NCI-H187 (cell line): Measurements from ENCODE around the gene LDB1.

Experiments used
- DNase-seq, 2 experiments: peaks; one replicate each; lab custom pipeline; 2025; lab: John Stamatoyannopoulos, UW

LDB1 gene

DNA sequence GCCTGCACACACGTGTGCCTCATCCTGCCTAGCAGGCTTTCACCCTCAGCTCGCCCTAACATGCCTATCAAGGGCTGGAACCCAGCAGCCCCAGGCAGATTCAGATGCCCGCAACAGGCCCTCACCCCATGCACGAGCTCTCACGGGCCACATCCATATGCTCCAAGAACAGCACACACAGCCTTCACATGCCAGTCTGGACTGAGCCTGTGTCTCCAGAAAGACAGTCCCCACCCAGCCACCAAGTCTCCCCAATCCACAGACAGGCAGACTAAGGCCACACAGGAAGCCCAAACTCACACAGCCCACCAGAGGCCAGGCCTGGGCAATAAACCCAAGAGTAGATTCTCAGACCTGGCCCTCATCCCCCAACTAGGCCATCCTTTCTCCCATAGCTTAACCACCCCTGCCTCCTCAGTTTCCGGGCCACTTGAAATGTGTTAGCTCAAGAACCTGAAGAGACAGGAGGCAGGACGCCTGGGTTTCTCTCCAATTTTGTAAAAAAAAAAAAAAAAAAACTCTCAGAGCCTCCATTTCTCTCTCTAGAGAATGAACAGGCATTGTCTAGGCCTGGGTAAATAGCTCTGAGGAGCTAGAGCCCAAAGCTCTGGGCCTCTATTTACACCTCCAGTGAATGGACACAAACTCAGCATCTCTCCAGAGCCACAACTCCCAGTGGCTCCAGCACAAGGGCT lies 6.8 kb downstream of the LDB1 start:
- DNase-seq, result no peak

DNA sequence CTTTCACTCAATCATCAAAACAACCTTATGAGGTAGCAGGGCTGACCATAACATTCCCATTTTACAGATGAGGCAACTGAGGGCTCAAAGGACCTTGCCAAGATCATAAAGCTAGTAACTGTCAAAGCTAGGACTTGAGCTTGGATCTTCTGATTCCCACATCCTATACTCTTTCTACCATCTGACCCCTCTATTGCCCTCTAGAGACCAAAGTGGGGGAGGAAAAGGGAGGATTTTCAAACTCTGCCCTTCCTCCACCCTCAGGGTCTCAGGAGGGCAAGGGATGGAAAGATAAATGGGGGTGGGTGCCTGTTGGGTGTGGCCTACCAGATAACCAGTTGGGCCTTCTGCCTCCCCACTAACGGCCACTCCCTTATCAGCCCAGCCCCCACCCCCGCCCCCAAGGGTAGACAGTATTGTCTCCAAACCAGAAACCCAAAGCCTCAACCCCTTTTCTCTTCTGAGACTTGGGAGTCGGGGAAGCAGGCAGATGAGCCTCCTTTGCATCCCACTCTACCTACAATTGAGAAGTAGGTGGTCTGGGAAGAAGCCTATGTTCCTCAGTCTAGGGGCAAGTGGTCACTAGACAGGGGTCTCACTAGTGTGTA lies 7.9 kb downstream of the LDB1 start:
- DNase-seq, result no peak

DNA sequence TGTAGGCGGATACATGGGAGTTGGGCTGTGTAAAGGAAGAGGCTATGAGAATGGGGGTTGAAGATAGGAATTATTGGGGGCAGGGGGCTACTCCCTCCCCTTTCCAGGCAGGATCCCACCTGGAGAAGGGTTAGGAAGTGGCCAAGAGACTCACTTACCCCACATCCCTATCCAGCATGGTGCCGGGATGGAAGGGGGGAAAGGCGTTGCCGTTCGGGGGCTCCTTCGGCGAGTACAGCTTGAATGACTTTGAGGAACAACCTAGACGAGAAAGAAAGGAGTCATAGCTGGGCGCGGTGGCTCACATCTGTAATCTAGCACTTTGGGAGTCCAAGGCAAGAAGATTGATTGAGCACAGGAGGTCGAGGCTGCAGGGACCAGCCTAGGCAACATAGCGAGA lies 8.9 kb downstream of the LDB1 start:
- no peak for DNase-seq

DNA sequence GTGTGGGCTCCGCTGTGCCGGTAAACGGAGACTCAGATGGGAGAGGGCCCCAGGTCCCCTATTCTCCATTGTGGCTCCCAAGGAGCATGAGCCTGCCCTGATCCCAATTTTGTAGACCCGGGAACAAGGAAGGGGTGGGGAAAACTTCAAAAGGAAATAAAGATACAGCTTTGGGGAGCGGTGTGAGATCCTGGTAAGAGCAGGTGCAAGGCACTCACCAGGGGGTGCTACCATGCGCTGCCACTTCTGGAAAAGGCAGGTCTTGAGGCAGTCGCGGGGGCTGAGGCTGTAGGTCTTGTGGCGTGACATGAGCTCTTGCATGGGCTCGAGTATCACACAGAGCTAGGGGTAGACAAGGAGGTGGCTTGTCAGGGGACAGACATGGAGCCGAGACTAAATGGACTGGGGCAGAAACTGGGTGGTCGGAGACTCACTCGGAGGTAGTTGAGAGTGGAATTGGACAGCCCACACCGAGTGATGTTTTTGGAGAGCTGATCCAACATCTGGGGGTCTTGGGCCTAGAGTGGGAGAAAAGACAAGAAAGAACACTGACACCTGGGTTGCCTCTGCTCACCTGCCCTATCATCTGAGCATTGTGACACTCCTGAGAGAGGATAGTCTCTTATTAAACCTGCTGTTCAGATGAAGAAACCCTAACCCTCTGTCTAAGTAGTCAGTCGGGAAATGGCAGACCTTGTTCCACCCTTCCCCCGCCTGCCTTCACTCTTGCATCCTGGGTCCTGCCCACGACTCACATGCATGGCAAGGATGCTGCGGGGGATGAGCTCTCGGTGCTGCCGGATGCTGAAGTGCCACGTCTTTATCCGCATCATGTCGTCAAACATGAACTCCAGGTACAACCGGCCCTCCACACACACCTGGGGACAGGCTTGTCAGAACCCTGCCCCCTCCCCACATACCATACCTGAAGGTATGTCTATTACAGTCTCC lies 10.7 kb downstream of the LDB1 start:
- no peak for DNase-seq

DNA sequence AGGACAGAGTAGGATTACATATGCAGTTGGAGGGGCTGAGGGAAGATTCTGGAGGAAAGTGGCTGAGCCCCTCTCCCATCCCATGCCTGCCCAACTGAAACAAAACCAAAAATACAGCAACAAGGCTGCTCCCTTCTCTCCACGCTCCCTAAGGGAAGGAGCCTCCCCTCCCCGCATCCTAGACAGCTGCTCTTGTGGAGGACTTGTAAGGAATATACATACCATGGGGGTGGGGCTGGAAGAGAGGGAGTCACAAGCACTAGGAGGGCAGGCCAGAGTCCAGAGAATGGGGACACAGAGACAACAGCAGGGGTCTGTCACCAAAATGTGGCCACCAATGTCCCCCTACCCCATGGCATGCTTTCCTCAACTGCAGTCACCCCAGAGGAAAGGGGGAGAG lies 13.2 kb downstream of the LDB1 start:
- no peak for DNase-seq

DNA sequence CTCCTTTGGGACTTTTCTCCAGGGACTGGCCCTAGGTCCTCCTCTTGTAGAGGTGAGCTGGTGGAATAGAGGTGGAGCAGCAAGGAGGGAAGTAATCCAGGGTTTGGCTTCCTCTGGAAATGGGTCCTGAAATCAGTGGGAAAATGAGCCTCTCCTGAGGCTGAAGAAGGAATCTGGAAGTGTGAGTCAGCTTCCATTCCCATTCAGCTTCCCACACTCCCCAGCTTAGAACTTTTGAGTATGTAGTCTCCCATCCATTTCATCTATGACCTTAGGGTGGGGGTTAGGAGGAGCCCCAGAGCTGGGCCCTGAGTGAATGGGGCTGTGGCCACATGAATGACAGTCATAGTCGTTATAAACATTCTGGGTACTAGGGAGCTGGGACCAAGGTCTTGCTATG lies 17.7 kb downstream of the LDB1 start:
- DNase-seq, result no peak

DNA sequence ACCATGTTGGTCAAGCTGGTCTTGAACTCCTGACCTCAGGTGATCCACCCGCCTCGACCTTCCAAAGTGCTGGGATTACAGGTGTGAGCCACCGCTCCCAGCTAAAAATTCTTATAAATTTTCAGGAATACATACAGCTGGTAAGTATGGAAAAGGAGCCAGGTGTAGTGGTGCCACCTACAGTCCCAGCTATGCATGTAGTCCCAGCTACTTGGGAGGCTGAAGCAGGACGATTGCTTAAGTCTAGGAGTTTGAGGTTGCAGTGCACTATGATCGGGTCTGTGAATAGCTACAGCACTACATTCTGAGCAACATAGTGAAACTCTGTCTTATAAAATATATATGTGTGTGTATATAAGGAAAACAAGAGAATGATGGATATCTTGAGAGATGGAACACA lies 19.0 kb downstream of the LDB1 start:
- no peak for DNase-seq

DNA sequence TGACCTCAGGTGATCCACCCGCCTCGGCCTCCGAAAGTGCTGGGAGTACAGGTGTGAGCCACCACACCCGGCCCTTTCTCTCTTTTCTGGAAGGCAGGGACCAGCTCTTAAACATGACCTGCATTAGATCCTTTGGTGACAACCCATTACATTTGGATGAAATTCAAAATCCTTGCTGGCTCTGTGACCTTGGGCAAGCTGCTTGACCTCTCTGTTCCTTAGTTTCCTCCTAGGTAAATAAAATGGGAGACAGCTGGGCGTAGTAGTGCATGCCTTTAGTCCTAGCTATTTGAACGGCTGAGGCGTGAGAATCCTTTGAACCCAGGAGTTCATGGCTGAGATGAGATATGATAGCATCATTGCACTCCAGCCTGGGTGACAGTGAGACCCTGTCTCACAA lies 23.7 kb downstream of the LDB1 start:
- DNase-seq, result no peak

DNA sequence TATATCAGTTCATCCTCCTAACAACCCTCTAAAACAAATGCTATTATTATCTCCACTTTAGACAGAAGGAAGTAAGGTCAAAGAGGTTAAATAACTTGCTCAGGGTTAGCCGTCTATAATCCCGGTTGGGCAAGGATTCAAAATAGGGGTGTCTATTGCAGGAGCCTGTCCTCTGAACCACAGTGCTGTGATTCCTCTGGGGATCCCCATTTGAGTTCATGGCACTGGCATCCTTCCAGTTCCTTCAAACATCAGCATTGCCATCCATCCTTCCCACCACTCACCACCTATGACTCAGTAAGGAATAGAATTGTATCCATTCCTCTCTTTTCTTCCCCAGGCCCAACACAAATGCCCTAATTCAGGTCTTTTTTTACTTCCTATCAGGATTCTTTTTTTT lies 29.4 kb downstream of the LDB1 start:
- DNase-seq, result no peak

DNA sequence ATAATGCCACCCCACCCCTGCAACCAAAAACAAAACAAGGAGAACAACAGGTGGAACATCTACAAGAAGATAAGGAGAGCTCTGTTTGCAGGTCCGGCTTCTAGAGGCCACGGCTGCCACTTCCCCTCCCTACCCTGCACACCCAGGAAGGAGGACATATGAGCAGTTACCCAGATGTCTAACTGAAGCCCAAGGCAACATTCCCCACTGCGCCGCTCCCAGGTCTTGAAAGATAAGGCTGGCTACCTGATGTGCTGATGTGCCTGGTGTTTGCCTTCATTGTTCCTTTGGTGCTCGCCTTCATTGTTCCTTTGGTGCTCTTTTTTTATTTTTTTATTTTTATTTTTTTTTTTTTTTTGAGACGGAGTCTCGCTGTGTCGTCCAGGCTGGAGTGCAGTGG lies 34.0 kb downstream of the LDB1 start:
- DNase-seq, result no peak

DNA sequence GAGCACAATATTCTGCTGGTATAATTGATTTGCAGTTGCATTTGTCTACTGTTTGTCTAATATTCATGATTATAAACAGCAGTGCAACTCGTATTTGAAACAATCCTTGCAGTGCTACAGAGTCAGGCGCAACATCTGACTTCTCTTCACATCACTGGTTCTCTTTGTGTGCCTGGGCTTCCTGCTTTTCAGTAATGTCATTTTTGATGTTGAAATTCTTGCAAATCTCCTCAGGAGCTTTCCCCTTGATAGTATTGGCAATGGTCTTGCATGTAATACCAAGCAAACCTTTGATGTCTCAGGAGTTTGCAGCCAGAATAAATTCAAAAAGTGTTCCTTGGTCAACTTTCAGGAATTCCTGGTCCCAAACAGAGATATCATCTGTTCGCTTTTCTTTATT lies 34.8 kb downstream of the LDB1 start:
- no peak for DNase-seq

DNA sequence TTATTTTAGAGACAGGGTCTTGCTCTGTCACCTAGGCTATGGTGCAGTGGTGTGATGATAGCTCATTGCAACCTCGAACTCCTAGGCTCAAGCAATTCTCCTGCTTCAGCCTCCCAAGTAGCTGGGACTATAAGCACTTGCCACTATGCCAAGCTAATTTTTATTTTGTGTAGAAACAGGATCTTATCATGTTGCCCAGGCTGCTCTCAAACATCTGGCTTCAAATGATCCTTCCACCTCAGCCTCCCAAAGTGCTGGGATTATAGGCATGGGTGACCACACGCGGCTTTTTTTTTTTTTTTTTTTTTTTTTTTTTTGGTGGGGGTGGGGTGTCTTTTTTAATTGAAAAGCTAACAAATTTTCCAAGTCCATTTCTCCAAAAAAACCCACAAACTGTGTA lies 36.6 kb downstream of the LDB1 start:
- no peak for DNase-seq

DNA sequence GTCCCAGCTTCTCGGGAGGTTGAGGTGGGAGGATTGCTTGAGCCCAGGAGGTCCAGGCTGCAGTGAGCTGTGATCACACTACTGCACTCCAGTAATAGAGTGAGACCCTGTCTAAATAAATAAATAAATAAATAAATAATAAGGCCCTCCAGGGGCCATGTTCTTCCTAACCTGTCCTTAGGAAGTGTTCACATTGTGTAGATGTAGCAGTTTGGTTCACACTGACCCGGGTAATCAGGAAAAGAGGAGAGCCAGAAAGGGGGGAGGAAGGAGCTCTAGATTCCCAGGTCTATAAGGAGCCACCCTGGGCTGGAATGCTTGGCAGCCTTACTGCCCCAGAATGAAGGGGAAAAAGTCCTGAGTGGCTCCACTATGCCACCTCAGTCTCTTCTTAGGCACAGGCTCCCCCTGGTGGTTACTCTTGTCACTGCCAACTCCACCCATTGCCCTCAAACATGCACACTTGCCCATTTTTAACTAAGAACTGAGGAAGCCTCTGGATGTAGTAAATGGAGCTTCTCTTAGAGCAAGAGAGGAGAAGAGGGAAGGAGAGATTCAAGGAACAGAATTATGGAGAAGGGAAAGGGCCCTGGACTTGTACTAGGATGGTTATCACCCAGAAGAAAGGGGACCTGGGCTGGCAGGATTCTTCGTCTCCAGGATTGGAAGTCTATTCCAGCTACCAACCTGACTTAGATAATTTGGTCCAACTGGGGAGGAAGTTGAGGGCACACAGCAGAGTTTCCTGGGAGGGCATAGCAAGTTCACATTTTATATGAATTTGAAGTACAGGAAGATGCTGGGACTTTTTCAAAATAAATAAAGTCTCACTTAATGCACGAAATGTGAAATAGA lies 47.3 kb downstream of the LDB1 start:
- peak; percentile 19 to 31 for DNase-seq

DNA sequence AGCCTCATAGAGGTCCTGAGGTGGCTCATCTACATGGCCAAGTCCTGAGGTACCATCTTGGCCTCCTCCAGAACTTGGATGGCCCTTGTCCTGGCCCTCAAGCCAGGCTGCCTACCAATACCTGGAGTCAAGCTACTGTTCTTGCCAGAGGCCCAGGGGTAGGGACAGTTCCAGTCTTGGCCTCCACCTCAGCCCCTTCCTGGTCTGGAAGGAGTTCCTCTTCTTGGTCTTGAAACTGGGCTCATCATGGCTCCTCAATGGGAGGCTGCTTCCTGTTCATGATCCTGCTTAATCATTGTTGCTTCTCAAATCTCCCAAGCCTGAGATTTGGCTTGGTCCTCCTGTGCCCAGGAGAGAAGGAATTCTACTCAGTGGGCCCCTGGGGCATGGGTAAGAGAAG lies 51.1 kb downstream of the LDB1 start:
- DNase-seq, result no peak

DNA sequence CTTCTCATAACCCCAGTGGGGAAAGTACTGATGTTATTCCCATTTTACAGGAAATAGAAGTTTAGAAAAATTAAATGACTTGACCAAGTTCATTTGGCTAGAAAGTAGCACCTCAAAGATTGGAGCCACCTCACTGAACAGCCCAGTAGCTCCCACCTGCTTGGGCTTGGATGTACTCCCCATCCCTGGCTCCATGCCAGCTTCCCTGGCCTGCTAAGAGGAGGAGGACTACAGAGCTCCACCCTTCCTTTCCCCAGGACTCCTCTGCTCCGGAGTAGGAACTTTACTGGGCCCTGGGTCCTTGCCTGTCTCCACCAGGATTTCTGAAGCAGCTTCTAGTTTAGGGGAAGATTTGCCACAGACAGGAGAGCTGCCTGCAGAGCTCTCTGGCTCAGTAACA lies 52.0 kb downstream of the LDB1 start:
- no peak for DNase-seq

DNA sequence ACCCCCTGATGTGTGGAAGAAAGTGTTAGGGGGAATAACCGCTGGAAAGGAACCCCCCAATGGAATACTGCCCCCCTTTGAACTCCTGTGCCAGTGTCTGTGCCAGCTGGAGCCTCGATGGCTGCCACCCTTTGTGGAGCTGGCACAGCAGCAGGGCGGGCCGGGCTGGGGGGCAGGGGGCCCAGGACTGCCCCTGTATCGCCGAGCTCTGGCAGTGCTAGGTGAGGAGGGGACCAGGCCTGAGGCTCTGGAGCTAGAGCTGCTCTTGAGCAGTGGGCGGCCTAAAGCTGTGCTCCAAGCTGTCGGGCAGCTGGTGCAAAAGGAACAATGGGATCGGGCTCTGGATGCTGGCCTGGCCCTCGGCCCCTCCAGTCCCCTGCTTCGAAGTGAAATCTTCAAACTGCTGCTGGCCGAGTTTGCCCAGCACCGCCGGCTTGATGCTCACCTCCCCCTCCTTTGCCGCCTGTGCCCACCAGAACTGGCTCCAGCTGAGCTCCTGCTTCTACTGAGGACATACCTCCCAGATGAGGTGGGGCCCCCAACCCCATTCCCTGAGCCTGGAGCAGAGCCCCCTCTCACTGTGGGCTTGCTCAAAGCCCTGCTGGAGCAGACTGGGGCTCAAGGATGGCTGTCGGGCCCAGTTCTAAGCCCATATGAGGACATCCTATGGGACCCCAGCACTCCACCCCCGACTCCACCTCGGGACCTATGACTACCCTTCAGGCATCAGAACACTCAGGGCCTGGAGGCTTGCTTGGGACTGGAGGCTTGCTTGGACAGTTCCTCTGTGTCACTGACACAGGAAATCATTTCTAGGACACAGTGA lies 52.9 kb downstream of the LDB1 start:
- no peak for DNase-seq

DNA sequence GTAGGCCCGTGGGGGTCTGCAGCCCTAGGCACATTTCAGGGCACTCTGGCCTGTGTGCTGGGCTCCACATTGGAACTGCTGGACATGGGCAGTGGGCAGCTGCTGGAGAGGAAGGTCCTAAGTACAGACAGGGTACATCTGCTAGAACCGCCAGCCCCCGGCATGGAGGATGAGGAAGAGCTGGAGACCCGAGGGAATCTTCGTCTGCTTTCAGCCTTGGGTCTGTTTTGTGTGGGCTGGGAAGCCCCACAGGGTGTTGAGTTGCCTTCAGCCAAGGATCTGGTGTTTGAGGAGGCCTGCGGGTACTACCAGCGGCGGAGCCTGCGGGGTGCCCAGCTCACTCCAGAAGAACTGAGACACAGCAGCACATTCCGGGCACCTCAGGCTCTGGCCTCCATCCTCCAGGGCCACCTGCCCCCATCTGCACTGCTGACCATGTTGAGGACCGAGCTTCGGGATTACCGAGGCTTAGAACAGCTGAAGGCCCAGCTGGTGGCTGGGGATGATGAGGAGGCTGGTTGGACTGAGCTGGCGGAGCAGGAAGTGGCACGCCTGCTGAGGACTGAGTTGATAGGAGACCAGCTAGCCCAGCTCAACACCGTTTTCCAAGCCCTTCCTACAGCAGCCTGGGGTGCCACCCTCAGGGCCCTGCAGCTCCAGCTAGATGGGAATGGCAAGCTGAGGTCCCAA lies 53.6 kb downstream of the LDB1 start:
- no peak for DNase-seq

DNA sequence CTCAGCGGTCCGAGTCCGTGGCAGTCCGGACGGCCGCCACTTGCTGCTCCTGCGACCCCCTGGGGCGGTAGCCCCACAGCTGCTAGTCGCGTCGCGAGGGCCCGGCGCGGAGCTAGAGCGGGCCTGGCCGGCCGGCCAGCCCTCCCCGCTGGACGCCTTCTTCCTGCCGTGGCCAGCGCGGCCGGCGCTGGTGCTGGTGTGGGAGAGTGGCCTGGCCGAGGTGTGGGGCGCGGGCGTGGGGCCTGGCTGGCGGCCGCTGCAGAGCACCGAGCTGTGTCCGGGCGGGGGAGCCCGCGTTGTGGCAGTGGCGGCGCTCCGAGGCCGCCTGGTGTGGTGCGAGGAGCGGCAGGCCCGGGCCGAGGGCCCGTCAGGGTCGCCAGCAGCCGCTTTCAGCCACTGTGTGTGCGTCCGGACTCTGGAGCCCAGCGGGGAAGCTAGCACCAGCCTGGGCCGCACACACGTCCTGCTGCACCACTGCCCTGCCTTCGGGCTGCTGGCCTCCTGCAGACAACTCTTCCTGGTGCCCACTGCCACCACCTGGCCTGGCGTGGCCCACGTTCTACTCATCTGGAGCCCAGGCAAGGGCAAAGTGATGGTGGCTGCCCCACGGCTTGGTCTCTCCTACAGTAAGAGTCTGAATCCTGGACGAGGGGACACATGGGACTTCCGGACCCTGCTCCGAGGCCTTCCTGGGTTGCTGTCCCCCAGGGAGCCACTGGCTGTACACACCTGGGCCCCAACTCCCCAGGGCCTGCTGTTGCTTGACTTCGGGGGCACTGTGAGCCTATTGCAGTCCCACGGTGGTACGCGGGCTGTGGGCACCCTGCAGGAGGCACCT lies 54.4 kb downstream of the LDB1 start:
- DNase-seq, result no peak

DNA sequence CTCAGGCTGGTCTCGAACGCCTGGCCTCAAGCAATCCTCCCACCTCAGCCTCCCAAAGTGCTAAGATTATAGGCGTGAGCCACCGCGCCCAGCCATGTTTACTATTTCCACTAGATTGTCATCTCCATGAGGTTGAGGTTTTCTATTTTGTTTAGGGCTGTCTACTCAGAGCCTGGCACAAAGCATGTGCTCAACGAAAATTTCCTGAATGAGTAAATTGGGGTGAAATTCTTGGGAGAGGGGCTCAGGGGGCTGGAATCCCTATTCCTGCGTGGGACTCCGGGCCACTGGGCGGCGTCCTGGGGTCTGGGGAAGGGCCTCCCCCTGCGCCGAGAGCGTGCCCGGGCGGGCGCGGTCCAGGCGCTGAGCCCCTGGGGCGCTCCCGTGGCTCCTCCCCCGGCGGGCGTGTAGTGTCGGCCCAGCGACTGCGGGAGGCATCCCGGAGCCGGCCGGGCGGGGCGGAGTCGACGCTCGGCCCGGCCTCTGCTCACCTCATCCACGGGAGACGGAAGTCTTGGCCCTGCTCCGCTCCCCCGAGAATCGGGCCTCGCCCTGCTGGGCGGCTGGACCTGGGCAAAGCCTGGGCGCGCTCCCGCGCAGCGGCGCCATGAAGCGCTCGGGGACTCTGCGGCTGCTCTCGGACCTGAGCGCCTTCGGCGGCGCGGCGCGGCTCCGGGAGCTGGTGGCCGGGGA lies 55.2 kb downstream of the LDB1 start, which contains the start of gene HPS6:
TSS of gene HPS6 (plus strand) at position 482 of the 693 bp plus-strand sequence. CDS start at position 608, 126 bp downstream.
- DNase-seq, result peak; percentile 24 to 44
